GM23338 (cell line): Measurements from ENCODE around the gene CBLN3.

ENCODE experiments used
- TF ChIP-seq, protein P1 (sequence below), 2 experiments: fragments of 200-600 bp in 1 of 2; sonication (generic) in 1 of 2; conservative IDR thresholded peaks; 2 replicates each; pipeline versions ENCODE4 v1.5.1 to v1.6.1; 2016 to 2017; ENCODE audit warnings: antibody characterized with exemption in 2 of 2, low read depth in 2 of 2, mild to moderate bottlenecking in 2 of 2, moderate library complexity in 1 of 2
- TF ChIP-seq, protein P2 (sequence below): IDR thresholded peaks from 2 replicates; pipeline ENCODE4 v1.6.1; 2016; ENCODE audit warnings: antibody characterized with exemption

DNA sequence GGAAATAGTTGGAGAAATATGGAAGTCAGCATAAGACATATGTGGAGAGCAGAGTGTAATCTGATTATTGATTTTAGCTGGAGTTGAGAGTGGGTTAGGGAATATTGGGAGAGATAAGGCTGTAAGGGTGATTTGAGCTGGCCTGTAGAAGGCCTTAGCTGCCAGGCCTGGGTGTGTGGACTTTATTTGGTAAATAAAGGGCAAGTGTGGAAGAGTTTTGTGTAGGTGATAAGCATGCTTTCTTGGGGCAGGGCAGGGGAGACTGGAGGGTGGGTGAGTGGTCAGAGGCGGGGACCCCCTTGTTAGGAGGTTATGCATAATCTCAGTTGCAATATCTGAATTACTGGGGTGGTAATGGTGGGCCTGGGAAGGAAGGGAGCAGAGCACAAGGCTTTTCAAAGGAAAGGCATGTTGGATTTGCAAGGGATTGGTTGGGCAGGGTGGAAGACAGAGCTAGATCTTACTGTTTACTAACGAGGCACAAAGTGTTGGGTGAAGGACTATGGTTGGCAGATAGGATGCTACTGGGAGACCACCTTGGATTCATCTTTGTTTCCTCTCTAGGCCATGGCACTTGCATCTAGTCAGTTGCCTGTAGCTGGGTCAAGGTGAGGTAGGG lies 5.8 kb upstream of the CBLN3 start:
- TF ChIP-seq, protein P1, sequence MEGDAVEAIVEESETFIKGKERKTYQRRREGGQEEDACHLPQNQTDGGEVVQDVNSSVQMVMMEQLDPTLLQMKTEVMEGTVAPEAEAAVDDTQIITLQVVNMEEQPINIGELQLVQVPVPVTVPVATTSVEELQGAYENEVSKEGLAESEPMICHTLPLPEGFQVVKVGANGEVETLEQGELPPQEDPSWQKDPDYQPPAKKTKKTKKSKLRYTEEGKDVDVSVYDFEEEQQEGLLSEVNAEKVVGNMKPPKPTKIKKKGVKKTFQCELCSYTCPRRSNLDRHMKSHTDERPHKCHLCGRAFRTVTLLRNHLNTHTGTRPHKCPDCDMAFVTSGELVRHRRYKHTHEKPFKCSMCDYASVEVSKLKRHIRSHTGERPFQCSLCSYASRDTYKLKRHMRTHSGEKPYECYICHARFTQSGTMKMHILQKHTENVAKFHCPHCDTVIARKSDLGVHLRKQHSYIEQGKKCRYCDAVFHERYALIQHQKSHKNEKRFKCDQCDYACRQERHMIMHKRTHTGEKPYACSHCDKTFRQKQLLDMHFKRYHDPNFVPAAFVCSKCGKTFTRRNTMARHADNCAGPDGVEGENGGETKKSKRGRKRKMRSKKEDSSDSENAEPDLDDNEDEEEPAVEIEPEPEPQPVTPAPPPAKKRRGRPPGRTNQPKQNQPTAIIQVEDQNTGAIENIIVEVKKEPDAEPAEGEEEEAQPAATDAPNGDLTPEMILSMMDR (conservative IDR thresholded peaks at IDR 0.05; ENCODE audit: low read depth in 2 of 2) = no peak
- TF ChIP-seq, protein P2, sequence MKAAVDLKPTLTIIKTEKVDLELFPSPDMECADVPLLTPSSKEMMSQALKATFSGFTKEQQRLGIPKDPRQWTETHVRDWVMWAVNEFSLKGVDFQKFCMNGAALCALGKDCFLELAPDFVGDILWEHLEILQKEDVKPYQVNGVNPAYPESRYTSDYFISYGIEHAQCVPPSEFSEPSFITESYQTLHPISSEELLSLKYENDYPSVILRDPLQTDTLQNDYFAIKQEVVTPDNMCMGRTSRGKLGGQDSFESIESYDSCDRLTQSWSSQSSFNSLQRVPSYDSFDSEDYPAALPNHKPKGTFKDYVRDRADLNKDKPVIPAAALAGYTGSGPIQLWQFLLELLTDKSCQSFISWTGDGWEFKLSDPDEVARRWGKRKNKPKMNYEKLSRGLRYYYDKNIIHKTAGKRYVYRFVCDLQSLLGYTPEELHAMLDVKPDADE = no peak
